ENCODE results near the gene RABL2B. TPM values are rescaled to one million over a fixed set of nuclear protein-coding genes. Genes with fewer than 3 reads are reported as not detected.
"Not testable (repeated sequence)": the region's sequence is repeated elsewhere in the genome, so short reads cannot be mapped to it uniquely, and the experiment has no call there.

The RABL2B gene
- total RNA-seq, 2 donors from 2014 or later: 4.3 to 9.9 TPM

DNA sequence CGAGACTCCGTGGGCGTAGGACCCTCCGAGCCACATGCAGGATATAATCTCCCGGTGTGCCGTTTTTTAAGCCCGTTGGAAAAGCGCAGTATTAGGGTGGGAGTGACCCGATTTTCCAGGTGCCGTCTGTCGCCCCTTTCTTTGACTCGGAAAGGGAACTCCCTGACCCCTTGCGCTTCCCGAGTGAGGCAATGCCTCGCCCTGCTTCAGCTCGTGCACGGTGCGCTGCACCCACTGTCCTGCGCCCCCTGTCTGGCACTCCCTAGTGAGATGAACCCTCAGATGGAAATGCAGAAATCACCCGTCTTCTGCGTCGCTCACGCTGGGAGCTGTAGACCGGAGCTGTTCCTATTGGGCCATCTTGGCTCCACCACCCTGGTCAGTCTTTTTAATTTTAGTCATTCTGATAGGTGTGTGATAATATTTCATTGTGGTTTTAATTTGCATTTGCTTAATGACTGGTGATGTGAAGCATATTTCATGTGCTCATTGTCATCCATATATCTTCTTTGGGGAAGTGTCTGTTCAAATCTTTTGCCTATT, 26.4 kb downstream of the RABL2B start:
- H3K27me3 ChIP-seq; H3K9me3 ChIP-seq; DNase-seq (ENCODE audit: low spot score); H3K36me3 ChIP-seq; H3K4me1 ChIP-seq: not testable (repeated sequence)
- Histone ChIP-seq H3K27ac (peak overlapping the region in 1 of 2 donors; percentile 58), H3K4me3 (peak overlapping the region; percentile 54)
- TF ChIP-seq, protein P1, sequence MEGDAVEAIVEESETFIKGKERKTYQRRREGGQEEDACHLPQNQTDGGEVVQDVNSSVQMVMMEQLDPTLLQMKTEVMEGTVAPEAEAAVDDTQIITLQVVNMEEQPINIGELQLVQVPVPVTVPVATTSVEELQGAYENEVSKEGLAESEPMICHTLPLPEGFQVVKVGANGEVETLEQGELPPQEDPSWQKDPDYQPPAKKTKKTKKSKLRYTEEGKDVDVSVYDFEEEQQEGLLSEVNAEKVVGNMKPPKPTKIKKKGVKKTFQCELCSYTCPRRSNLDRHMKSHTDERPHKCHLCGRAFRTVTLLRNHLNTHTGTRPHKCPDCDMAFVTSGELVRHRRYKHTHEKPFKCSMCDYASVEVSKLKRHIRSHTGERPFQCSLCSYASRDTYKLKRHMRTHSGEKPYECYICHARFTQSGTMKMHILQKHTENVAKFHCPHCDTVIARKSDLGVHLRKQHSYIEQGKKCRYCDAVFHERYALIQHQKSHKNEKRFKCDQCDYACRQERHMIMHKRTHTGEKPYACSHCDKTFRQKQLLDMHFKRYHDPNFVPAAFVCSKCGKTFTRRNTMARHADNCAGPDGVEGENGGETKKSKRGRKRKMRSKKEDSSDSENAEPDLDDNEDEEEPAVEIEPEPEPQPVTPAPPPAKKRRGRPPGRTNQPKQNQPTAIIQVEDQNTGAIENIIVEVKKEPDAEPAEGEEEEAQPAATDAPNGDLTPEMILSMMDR (IDR thresholded peaks at IDR 0.05): peak; percentile 18 to 57

DNA sequence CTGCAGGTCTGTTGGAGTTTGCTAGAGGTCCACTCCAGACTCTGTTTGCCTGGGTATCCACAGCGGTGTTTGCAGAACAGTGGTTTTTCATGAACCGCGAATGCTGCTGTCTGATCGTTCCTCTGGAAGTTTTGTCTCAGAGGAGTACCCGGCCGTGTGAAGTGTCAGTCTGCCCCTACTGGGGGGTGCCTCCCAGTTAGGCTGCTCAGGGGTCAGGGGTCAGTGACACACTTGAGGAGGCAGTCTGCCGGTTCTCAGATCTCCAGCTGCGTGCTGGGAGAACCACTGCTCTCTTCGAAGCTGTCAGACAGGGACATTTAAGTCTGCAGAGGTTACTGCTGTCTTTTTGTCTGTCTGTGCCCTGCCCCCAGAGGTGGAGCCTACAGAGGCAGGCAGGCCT, 27.0 kb downstream of the RABL2B start:
- not testable (repeated sequence) for H3K27ac ChIP-seq, H3K27me3 ChIP-seq, H3K9me3 ChIP-seq, H3K4me1 ChIP-seq, H3K36me3 ChIP-seq
- H3K4me3 ChIP-seq: peak overlapping the region in 1 of 2 donors; percentile 54
- peak; percentile 23 for DNase-seq (ENCODE audit: low spot score)

DNA sequence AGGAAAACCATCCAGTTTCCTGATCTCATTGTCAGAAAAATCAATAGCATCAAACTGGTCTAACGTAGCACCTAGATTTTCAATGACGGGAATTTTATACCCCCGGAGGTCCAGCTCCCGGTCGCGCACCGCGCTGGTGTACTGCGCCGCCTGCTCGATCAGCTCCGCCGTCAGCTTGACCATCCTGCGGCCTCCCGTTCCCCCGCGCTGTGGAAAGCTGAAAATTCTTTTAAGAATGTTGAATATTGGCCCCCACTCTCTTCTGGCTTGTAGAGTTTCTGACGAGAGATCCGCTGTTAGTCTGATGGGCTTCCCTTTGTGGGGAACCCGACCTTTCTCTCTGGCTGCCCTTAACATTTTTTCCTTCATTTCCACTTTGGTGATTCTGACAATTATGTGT, 28.2 kb downstream of the RABL2B start:
- H3K36me3 ChIP-seq; H3K27me3 ChIP-seq; H3K27ac ChIP-seq; H3K4me3 ChIP-seq; DNase-seq (ENCODE audit: low spot score); H3K4me1 ChIP-seq; H3K9me3 ChIP-seq: not testable (repeated sequence)

DNA sequence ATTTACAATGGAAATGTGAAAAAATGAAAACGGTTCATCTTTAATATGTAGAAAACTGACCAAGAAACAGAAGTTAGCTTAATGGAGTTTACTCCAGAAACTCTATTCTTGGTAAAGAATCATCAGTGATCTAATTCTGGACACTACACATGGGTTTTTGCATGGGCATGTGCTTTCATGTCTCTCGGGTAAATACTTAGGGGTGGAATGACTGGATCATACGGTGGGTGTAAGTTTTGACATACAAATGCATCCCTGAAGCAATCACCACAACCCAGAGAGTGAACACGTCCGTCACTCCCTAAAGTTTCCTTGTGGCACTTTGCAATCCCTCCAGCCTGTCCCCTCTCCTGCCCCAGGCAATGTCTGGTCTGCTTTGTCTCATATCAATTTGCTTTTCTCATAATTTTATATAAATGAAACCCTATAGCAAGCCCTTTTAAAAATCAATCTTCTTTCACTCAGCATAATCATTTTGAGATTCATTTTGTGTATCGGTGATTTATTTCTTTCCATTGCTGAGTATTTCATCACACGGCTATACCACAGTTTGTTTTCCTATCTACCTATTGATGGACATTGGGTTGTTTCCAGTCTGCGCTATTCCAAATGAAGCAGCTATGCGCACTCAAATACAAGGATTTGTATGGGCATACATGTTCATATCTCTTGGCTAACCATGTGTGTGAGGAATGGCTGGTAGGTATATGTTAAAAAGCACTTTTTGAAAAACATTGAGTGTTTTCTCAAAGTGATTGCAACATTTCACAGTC, 33.9 kb downstream of the RABL2B start:
- not testable (repeated sequence) for H3K4me3 ChIP-seq; H3K36me3 ChIP-seq; DNase-seq (ENCODE audit: low spot score); H3K4me1 ChIP-seq; H3K27ac ChIP-seq; H3K9me3 ChIP-seq; H3K27me3 ChIP-seq

DNA sequence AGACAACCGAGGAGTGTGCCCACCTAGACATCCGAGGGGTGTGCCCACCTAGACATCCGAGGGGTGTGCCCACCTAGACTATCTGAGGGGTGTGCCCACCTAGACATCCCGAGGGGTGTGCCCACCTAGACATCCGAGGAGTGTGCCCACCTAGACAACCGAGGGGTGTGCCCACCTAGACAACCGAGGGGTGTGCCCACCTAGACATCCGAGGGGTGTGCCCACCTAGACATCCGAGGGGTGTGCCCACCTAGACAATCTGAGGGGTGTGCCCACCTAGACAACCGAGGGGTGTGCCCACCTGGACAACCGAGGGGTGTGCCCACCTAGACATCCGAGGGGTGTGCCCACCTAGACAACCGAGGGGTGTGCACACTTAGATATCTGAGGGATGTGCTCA, 34.8 kb downstream of the RABL2B start:
- not testable (repeated sequence) for H3K4me3 ChIP-seq; H3K27ac ChIP-seq; H3K9me3 ChIP-seq; H3K4me1 ChIP-seq; H3K27me3 ChIP-seq; H3K36me3 ChIP-seq; DNase-seq (ENCODE audit: low spot score)

DNA sequence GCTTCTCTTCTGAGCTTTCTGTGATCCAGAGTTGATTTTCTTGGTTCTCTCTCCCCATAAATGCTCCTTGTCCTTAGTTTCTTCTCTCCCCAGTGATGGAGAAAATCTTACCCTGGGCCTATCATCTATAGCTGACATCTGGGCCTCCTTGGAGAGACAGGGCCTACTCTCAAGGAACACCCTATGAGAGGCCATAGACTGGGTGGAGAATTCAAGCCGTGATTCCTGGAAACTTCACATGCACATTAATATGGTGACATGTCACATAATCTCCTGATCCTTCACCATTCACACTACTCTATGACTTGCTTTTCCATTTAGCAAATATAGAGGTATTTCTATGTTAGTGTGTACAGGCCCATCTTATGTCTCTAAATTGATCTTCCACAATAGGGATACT, 35.9 kb downstream of the RABL2B start:
- H3K36me3 ChIP-seq; H3K27me3 ChIP-seq; H3K27ac ChIP-seq; H3K4me3 ChIP-seq; DNase-seq (ENCODE audit: low spot score); H3K9me3 ChIP-seq; H3K4me1 ChIP-seq: not testable (repeated sequence)

DNA sequence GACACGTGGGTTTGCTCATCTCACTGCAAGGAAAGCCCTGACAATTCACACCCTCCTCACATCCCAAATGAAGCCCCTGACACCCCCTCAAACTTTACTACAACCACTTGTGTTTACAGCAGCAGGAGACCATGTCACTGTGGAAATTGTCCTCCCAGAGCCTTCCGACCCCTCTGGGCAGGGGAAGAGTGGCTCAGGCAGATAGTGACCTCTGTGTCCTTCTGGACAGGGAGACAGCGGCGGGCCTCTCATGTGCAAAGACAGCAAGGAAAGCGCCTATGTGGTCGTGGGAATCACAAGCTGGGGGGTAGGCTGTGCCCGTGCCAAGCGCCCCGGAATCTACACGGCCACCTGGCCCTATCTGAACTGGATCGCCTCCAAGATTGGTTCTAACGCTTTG, 39.0 kb downstream of the RABL2B start:
- not testable (repeated sequence) for H3K4me1 ChIP-seq, H3K36me3 ChIP-seq

DNA sequence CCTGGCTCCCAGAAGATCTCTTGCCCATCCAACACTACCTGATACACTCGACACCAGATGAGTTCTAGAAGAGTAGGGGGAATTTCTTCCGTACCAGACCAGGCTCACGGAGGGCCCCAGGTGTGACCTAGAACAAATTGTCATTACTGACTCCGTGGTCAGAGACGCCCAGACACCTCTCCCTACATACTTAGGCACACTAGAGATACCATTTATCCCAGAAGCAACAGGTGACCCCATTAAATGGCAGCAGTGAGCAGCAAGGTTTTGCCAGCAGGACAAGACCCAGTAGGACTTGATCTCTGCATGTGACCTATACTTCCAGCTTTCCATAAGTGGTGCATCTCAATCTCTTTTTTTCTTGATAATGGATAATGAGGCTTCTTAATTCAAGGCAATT, 42.7 kb downstream of the RABL2B start:
- not testable (repeated sequence) for H3K4me1 ChIP-seq, H3K36me3 ChIP-seq, H3K27me3 ChIP-seq, H3K9me3 ChIP-seq, H3K27ac ChIP-seq, H3K4me3 ChIP-seq
- peak; percentile 28 for DNase-seq (ENCODE audit: low spot score)

More for the DNA sequence above, 39.0 kb downstream of the RABL2B start:
- not testable (repeated sequence) for H3K9me3 ChIP-seq; H3K4me3 ChIP-seq; H3K27me3 ChIP-seq; DNase-seq (ENCODE audit: low spot score); H3K27ac ChIP-seq

DNA sequence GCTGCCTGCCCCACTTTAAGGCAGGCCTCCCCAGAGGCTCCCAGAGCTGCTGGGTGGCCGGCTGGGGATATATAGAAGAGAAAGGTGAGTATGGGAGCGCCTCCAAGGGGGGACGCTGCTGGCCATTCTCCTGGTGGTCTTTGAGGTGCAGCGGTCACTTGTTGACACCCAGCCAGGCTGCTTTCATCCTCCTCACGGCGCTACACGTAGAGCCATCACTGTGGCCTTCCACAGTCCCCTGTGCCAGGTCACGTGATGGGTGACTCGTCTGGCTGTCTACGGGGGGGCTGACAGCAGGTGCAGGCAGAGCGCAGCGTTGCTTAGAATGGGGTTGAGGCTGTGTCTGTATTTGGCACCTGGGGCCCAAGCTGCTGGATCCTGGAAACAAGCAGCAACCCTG, 43.5 kb downstream of the RABL2B start:
- no peaks in the 10 kb centered on the region for H3K9me3 ChIP-seq
- peak; percentile 36 for DNase-seq (ENCODE audit: low spot score)
- TF ChIP-seq, protein P1 (IDR thresholded peaks at IDR 0.05): no peak
- H3K36me3 ChIP-seq: no peaks in the 10 kb centered on the region
- H3K4me1 ChIP-seq: no peaks in the 10 kb centered on the region
- no peak overlapping the region for H3K4me3 ChIP-seq
- no peaks in the 10 kb centered on the region for H3K27me3 ChIP-seq
- H3K27ac ChIP-seq: no peak overlapping the region
